Peyer's patch (tissue), 4 donors: Measurements from ENCODE around the gene SPTB. TPM values are rescaled to one million over a fixed set of nuclear protein-coding genes. Genes with fewer than 3 reads are reported as not detected.

ENCODE experiments used
- DNase-seq, 3 donors: peaks; one replicate each; pipeline ENCODE4 v3.0.0-alpha.2; 2017 to 2019
- H3K27ac ChIP-seq, 4 donors: fragments of 200-600 bp; sonication (generic); one replicate each; pipeline ENCODE4 v1.5.1; 2016 to 2019
- H3K27me3 ChIP-seq, 2 donors: fragments of 200-600 bp; sonication (generic); one replicate each; pipeline ENCODE4 v1.5.1; 2019
- H3K36me3 ChIP-seq, 3 donors: fragments of 200-600 bp; sonication (generic); one replicate each; pipeline ENCODE4 v1.5.1; 2016 to 2019
- H3K4me1 ChIP-seq, 4 donors: fragments of 200-600 bp; sonication (generic); one replicate each; pipeline ENCODE4 v1.5.1; 2016 to 2019
- H3K4me3 ChIP-seq, 4 donors: fragments of 200-600 bp; sonication (generic); 1 replicate in 3 of 4; 2 replicates in 1 of 4; pipeline ENCODE4 v1.5.1; 2016 to 2019; ENCODE audit warnings: mild to moderate bottlenecking in 1 of 4
- H3K9me3 ChIP-seq, 4 donors: fragments of 200-600 bp; sonication (generic); one replicate each; pipeline ENCODE4 v1.5.1; 2016 to 2019; ENCODE audit warnings: mild to moderate bottlenecking in 1 of 4
- POLR2A ChIP-seq, 2 donors: fragments of 450-650 bp; IDR thresholded peaks; one replicate each; pipeline ENCODE4 v1.5.1; 2017; ENCODE audit warnings: antibody characterized with exemption in 2 of 2, mild to moderate bottlenecking in 2 of 2, moderate library complexity in 2 of 2
- total RNA-seq, 4 donors: library from RNA; depleted of rRNA; stranded (reverse); fragments of >200 nt; gene quantifications; one replicate each; pipeline ENCODE4 v1.1.0, GENCODE V29; 2016
- TF ChIP-seq, protein P1 (sequence below), 6 experiments: fragments of 450-650 bp in 4 of 6; fragments of 200-600 bp in 2 of 6; sonication (generic) in 1 of 6; IDR thresholded peaks; one replicate each; pipeline ENCODE4 v1.5.1; 2017 to 2019; ENCODE audit warnings: antibody characterized with exemption in 6 of 6, mild to moderate bottlenecking in 3 of 6, moderate library complexity in 1 of 6

Gene SPTB
- total RNA-seq, 4 donors from 2014 or later: 0.57 to 2.5 (median 0.94) TPM; not detected in 1

DNA sequence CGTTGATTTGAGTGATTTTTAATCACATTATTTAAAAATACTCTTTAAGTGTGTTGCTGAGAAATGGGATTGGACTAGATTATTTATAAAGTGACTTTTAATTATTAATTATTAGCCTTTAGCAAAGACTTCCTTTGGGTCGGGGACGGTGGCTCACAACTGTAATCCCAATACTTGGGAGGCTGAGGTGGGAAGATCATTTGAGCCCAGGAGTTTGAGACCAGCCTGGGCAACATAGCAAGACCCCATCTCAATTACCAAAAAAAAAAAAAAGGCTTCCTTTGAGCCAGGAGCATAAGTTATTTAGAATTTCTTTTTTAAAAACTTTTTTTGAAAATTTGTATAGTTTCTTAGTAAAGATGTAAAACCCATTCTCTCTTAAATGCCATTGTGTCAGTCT, 43.3 kb upstream of the SPTB start:
- no peak for DNase-seq
- H3K27me3 ChIP-seq: no peaks in the 10 kb centered on the region
- H3K4me3 ChIP-seq: no peak overlapping the region
- TF ChIP-seq POLR2A (IDR thresholded peaks at IDR 0.05): no peak
- TF ChIP-seq, protein P1, sequence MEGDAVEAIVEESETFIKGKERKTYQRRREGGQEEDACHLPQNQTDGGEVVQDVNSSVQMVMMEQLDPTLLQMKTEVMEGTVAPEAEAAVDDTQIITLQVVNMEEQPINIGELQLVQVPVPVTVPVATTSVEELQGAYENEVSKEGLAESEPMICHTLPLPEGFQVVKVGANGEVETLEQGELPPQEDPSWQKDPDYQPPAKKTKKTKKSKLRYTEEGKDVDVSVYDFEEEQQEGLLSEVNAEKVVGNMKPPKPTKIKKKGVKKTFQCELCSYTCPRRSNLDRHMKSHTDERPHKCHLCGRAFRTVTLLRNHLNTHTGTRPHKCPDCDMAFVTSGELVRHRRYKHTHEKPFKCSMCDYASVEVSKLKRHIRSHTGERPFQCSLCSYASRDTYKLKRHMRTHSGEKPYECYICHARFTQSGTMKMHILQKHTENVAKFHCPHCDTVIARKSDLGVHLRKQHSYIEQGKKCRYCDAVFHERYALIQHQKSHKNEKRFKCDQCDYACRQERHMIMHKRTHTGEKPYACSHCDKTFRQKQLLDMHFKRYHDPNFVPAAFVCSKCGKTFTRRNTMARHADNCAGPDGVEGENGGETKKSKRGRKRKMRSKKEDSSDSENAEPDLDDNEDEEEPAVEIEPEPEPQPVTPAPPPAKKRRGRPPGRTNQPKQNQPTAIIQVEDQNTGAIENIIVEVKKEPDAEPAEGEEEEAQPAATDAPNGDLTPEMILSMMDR (IDR thresholded peaks at IDR 0.05): no peak
- no peaks in the 10 kb centered on the region for H3K9me3 ChIP-seq
- H3K27ac ChIP-seq: no peak overlapping the region
- peaks cover 0 to 44% (median 0%) of the 10 kb centered on the region in 3 donors for H3K36me3 ChIP-seq
- peaks cover 0 to 4% (median 0%) of the 10 kb centered on the region in 4 donors for H3K4me1 ChIP-seq

DNA sequence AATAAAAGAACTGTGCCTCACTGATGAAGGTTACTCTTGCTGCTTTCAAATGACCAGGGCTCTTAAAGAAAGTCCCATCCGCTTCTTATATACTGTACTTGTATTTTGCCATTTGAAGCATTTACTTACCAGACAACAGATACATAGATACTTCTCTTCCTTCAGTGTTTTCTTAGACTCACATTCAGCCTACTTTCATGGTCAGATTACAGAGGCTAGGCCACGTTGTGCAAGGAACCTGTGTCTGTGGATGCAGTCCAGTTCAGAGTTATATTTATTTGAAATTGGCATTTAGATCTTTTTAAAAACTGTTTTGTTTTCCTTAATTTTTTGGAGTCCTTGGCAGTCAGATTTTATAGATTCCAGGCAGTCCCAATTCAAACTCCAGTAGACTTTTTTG, 40.8 kb upstream of the SPTB start:
- no peak for TF ChIP-seq POLR2A (IDR thresholded peaks at IDR 0.05)
- TF ChIP-seq, protein P1 (IDR thresholded peaks at IDR 0.05): no peak
- no peaks in the 10 kb centered on the region for H3K27me3 ChIP-seq
- peaks cover 0 to 15% (median 4%) of the 10 kb centered on the region in 4 donors for H3K4me1 ChIP-seq
- no peak for DNase-seq
- no peaks in the 10 kb centered on the region for H3K9me3 ChIP-seq
- no peak overlapping the region for H3K27ac ChIP-seq
- peaks cover 0 to 18% (median 0%) of the 10 kb centered on the region in 3 donors for H3K36me3 ChIP-seq
- no peak overlapping the region for H3K4me3 ChIP-seq

DNA sequence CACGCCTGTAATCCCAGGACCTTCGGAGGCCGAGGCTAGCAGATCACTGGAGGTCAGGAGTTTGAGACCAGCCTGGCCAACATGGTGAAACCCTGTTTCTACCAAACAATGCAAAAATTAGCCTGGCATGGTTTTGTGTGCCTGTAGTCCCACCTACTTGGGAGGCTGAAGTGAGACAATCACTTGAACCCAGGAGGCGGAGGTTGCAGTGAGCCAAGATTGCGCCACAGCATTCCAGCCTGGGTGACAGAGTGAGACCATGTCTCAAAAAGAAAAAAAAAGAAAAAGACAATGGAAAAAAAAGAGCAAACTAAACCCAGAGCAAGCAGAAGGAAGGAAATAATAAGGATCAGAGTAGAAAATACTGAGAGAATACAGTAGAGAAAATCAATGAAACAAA, 39.9 kb upstream of the SPTB start:
- no peak for TF ChIP-seq POLR2A (IDR thresholded peaks at IDR 0.05)
- TF ChIP-seq, protein P1 (IDR thresholded peaks at IDR 0.05): no peak

DNA sequence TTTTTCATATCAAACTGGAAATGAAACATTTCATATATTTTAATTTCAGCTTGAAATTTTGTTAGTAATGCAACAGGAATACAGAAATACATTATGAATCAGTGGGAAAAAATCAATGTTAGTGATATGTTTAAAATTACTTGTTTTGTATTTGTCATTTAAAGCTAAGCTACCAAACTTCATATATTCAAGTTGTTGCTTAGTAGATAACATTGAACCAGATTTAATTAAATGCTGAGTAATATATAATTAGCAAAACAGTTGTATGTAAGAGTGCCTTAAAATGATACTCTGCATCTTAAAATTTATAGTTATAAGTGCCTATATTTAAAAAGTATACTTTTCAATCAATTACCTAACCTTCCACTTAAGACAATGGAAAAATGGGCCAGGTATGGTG, 39.5 kb upstream of the SPTB start:
- TF ChIP-seq POLR2A (IDR thresholded peaks at IDR 0.05): no peak
- TF ChIP-seq, protein P1 (IDR thresholded peaks at IDR 0.05): no peak
- no peak for DNase-seq

More for the DNA sequence above, 39.9 kb upstream of the SPTB start:
- Histone ChIP-seq H3K36me3 (peaks cover 0 to 10% (median 0%) of the 10 kb centered on the region in 3 donors), H3K4me3 (no peak overlapping the region), H3K4me1 (peaks cover 0 to 20% (median 6%) of the 10 kb centered on the region in 4 donors), H3K27me3 (no peaks in the 10 kb centered on the region), H3K9me3 (no peaks in the 10 kb centered on the region), H3K27ac (no peak overlapping the region)
- DNase-seq: no peak

DNA sequence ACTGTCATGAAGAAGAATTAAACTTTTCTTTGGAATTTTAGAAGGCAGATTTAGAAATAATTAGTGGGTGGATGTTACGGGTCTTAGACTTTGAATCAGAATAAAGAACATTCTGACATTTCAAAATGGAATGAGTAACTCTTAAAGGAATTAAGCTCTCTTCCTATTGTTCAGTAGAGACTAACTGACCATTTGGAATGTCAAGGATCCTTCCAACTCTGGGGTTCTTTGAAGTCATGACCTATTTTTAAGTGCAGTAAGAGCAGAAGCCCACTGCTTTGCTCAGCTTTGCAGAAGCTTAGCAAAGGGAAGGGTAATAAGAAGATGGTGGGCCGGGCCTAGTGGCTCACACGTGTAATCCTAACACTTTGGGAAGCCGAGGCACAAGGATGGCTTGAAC, 38.5 kb upstream of the SPTB start:
- H3K4me1 ChIP-seq: peaks cover 0 to 20% (median 6%) of the 10 kb centered on the region in 4 donors
- H3K9me3 ChIP-seq: no peaks in the 10 kb centered on the region

More for the DNA sequence above, 39.5 kb upstream of the SPTB start:
- peaks cover 0 to 20% (median 6%) of the 10 kb centered on the region in 4 donors for H3K4me1 ChIP-seq
- peaks cover 0 to 6% (median 0%) of the 10 kb centered on the region in 3 donors for H3K36me3 ChIP-seq
- H3K27me3 ChIP-seq: no peaks in the 10 kb centered on the region
- H3K9me3 ChIP-seq: no peaks in the 10 kb centered on the region
- no peak overlapping the region for H3K4me3 ChIP-seq
- H3K27ac ChIP-seq: no peak overlapping the region

More for the DNA sequence above, 38.5 kb upstream of the SPTB start:
- Histone ChIP-seq H3K4me3 (no peak overlapping the region), H3K36me3 (no peaks in the 10 kb centered on the region), H3K27me3 (no peaks in the 10 kb centered on the region), H3K27ac (no peak overlapping the region)
- no peak for DNase-seq
- TF ChIP-seq, protein P1 (IDR thresholded peaks at IDR 0.05): no peak
- TF ChIP-seq POLR2A (IDR thresholded peaks at IDR 0.05): no peak
